H9 (cell line): ENCODE data around the gene DAPK1. TPM values are rescaled to one million over a fixed set of nuclear protein-coding genes. Genes with fewer than 3 reads are reported as not detected.

Experiments
- DNase-seq: peaks from one replicate; pipeline ENCODE4 v3.0.0-alpha.2; 2017
- H2AFZ ChIP-seq: one replicate; pipeline ENCODE4 v1.6.1; 2013; ENCODE audit warnings: mild to moderate bottlenecking, low read length, control low read depth, moderate library complexity
- H2AK5ac ChIP-seq: 2 replicates; pipeline ENCODE4 v1.6.1; 2013; ENCODE audit warnings: low read length, control low read depth, mixed read lengths; ENCODE audit not compliant: insufficient read length
- H2BK120ac ChIP-seq: one replicate; pipeline ENCODE4 v1.6.1; 2013; ENCODE audit warnings: low read depth, mild to moderate bottlenecking, low read length, control low read depth, inconsistent platforms; ENCODE audit not compliant: poor library complexity, severe bottlenecking
- H2BK12ac ChIP-seq: 2 replicates; pipeline ENCODE4 v1.6.1; 2013; ENCODE audit warnings: low read length, control low read depth, mixed read lengths, low read depth; ENCODE audit not compliant: insufficient read length
- H2BK15ac ChIP-seq: 2 replicates; pipeline ENCODE4 v1.6.1; 2013; ENCODE audit warnings: low read depth, low read length, control low read depth
- H2BK20ac ChIP-seq: one replicate; pipeline ENCODE4 v1.6.1; 2013; ENCODE audit warnings: low read depth, mild to moderate bottlenecking, low read length, control low read depth, inconsistent platforms; ENCODE audit not compliant: poor library complexity, severe bottlenecking
- H2BK5ac ChIP-seq: 2 replicates; pipeline ENCODE4 v1.6.1; 2013; ENCODE audit warnings: low read length, control low read depth, mixed read lengths; ENCODE audit not compliant: insufficient read length
- H3K14ac ChIP-seq: 2 replicates; pipeline ENCODE4 v1.6.1; 2013; ENCODE audit warnings: low read length, control low read depth; ENCODE audit not compliant: insufficient read depth
- H3K18ac ChIP-seq: 2 replicates; pipeline ENCODE4 v1.6.1; 2013; ENCODE audit warnings: low read depth, mild to moderate bottlenecking, mixed read lengths, low read length, control low read depth; ENCODE audit not compliant: insufficient read length
- H3K23ac ChIP-seq: 2 replicates; pipeline ENCODE4 v1.6.1; 2013; ENCODE audit warnings: low read length, control low read depth, mixed read lengths, low read depth; ENCODE audit not compliant: insufficient read length
- H3K23me2 ChIP-seq: 2 replicates; pipeline ENCODE4 v1.6.1; 2013; ENCODE audit warnings: low read depth, mild to moderate bottlenecking, mixed read lengths, low read length, control low read depth; ENCODE audit not compliant: insufficient read length, poor library complexity, severe bottlenecking
- H3K27ac ChIP-seq: 2 replicates; pipeline ENCODE4 v1.5.1; 2013; ENCODE audit warnings: low read length, control low read depth, mixed read lengths, low read depth; ENCODE audit not compliant: insufficient read length
- H3K27me3 ChIP-seq: 2 replicates; pipeline ENCODE4 v1.6.1; 2013; ENCODE audit warnings: low read length, control low read depth, inconsistent platforms; ENCODE audit not compliant: insufficient read depth
- H3K4ac ChIP-seq: 2 replicates; pipeline ENCODE4 v1.6.1; 2013; ENCODE audit warnings: low read depth, mild to moderate bottlenecking, control low read depth, inconsistent platforms, low read length, moderate library complexity
- H3K4me1 ChIP-seq: 2 replicates; pipeline ENCODE4 v1.6.1; 2013; ENCODE audit warnings: low read length, control low read depth, inconsistent platforms; ENCODE audit not compliant: insufficient read depth
- H3K4me2 ChIP-seq: 2 replicates; pipeline ENCODE4 v1.6.1; 2013; ENCODE audit warnings: low read length, control low read depth, mixed read lengths; ENCODE audit not compliant: insufficient read length, insufficient read depth
- H3K56ac ChIP-seq: 2 replicates; pipeline ENCODE4 v1.6.1; 2013; ENCODE audit warnings: low read depth, mild to moderate bottlenecking, mixed read lengths, low read length, control low read depth; ENCODE audit not compliant: insufficient read length
- H3K79me1 ChIP-seq: 2 replicates; pipeline ENCODE4 v1.6.1; 2013; ENCODE audit warnings: low read depth, mild to moderate bottlenecking, moderate library complexity, low read length, control low read depth, inconsistent platforms; ENCODE audit not compliant: insufficient read depth, poor library complexity, severe bottlenecking
- H3K79me2 ChIP-seq: 2 replicates; pipeline ENCODE4 v1.6.1; 2013; ENCODE audit warnings: low read length, control low read depth, inconsistent platforms; ENCODE audit not compliant: insufficient read depth
- H3K9ac ChIP-seq: 2 replicates; pipeline ENCODE4 v1.6.1; 2013; ENCODE audit warnings: low read length, control low read depth, mixed read lengths; ENCODE audit not compliant: insufficient read length; ENCODE audit errors: extremely low read depth
- H3K9me3 ChIP-seq: one replicate; pipeline ENCODE4 v1.6.1; 2013; ENCODE audit warnings: low read depth, low read length, inconsistent platforms; ENCODE audit not compliant: control insufficient read depth
- H3T11ph ChIP-seq: one replicate; pipeline ENCODE4 v1.6.1; 2013; ENCODE audit warnings: mild to moderate bottlenecking, low read length, control low read depth, inconsistent platforms
- H4K20me1 ChIP-seq: one replicate; pipeline ENCODE4 v1.6.1; 2013; ENCODE audit not compliant: control insufficient read depth, insufficient read length, insufficient read depth
- H4K5ac ChIP-seq: 2 replicates; pipeline ENCODE4 v1.6.1; 2013; ENCODE audit warnings: low read depth, mild to moderate bottlenecking, mixed read lengths, low read length, control low read depth; ENCODE audit not compliant: insufficient read length
- H4K8ac ChIP-seq: replicated peaks from 2 replicates; pipeline ENCODE4 v1.6.1; 2013; ENCODE audit warnings: low read length, control low read depth, mixed read lengths, low read depth; ENCODE audit not compliant: insufficient read length
- H4K91ac ChIP-seq: 2 replicates; pipeline ENCODE4 v1.6.1; 2013; ENCODE audit warnings: low read depth, mild to moderate bottlenecking, moderate library complexity, mixed read lengths, low read length, control low read depth; ENCODE audit not compliant: insufficient read length
- H3K27ac Mint-ChIP-seq, 3 experiments: 2 replicates in 2 of 3; 3 replicates in 1 of 3; pipeline ENCODE4 v1.8.0; 2020 to 2021; ENCODE audit warnings: mixed read lengths in 3 of 3, mild to moderate bottlenecking in 1 of 3, moderate library complexity in 1 of 3
- H3K27me3 Mint-ChIP-seq: 2 replicates; pipeline ENCODE4 v1.8.0; 2021; ENCODE audit warnings: low read depth, mild to moderate bottlenecking, moderate library complexity, mixed read lengths
- H3K36me3 Mint-ChIP-seq, 3 experiments: 2 replicates in 2 of 3; 3 replicates in 1 of 3; pipeline ENCODE4 v1.8.0; 2020 to 2021; ENCODE audit warnings: low read depth in 3 of 3, mixed read lengths in 3 of 3; ENCODE audit not compliant: insufficient read depth in 1 of 3
- H3K4me1 Mint-ChIP-seq, 2 experiments: 2 replicates each; pipeline ENCODE4 v1.8.0; 2020; ENCODE audit warnings: mixed read lengths in 2 of 2
- H3K4me3 Mint-ChIP-seq, 2 experiments: 2 replicates in 1 of 2; 3 replicates in 1 of 2; pipeline ENCODE4 v1.8.0; 2020 to 2021; ENCODE audit warnings: mild to moderate bottlenecking in 2 of 2, mixed read lengths in 2 of 2, moderate library complexity in 1 of 2
- H3K9me3 Mint-ChIP-seq, 2 experiments: 2 replicates in 1 of 2; 3 replicates in 1 of 2; pipeline ENCODE4 v1.8.0; 2020; ENCODE audit warnings: mild to moderate bottlenecking in 2 of 2, mixed read lengths in 2 of 2, moderate library complexity in 1 of 2
- CTCF ChIP-seq: fragments of 200-600 bp; sonication (generic); conservative IDR thresholded peaks from 3 replicates; pipeline ENCODE4 v1.8.0; 2021; ENCODE audit warnings: antibody characterized with exemption, mild to moderate bottlenecking
- WGBS: extraction: QIAGEN DNeasy Blood & Tissue Kit; methylation state at CpG from one replicate; pipeline ENCODE4 v1.1.7; 2013; ENCODE audit warnings: missing lambda C conversion rate, low lambda C conversion rate, mixed read lengths; ENCODE audit not compliant: insufficient read length; ENCODE audit errors: extremely low coverage; 5-methylcytosine and 5-hydroxymethylcytosine counted together
- total RNA-seq: library from RNA; stranded (reverse); gene quantifications from 2 replicates; pipeline ENCODE4 v1.2.1, GENCODE V29; 2021

Gene DAPK1
- total RNA-seq, 1 experiment from 2014 or later: 79.4 TPM

GRCh38 chr9:87629104-87629503 lies 131.4 kb downstream of the DAPK1 start:
- peaks cover 33 to 38% (median 33%) of the 10 kb centered on the region in 3 experiments for H3K36me3 Mint-ChIP-seq
- no peaks in the 10 kb centered on the region for H3K79me2 ChIP-seq
- no CpG with 5 or more reads among the region's 6 CpGs for WGBS

More at GRCh38 chr9:87629104-87629503, 131.4 kb downstream of the DAPK1 start:
- no peaks in the 10 kb centered on the region for H3K79me1 ChIP-seq
- no peak overlapping the region for H3K14ac ChIP-seq
- H3K56ac ChIP-seq: no peak overlapping the region
- no peak overlapping the region for H3T11ph ChIP-seq
- H2AFZ ChIP-seq: no peak overlapping the region
- DNase-seq: no peak
- no peak overlapping the region for H2BK5ac ChIP-seq
- H2BK20ac ChIP-seq: no peak overlapping the region
- no peaks in the 10 kb centered on the region for H4K20me1 ChIP-seq
- H4K8ac ChIP-seq: no peak overlapping the region
- Mint-ChIP-seq H3K27ac (no peak overlapping the region; a peak in 1 of 7 replicates), H3K27me3 (no peaks in the 10 kb centered on the region), H3K4me1 (peaks cover 3 to 6% of the 10 kb centered on the region in 2 experiments; a peak in 3 of 4 replicates), H3K4me3 (no peak overlapping the region), H3K9me3 (no peaks in the 10 kb centered on the region; a peak in 1 of 5 replicates)
- no peaks in the 10 kb centered on the region for H3K9me3 ChIP-seq
- H3K27ac ChIP-seq: no peak overlapping the region
- no peak overlapping the region for H4K91ac ChIP-seq
- no peak overlapping the region for H2BK12ac ChIP-seq
- TF ChIP-seq CTCF: no peak
- H3K23ac ChIP-seq: no peak overlapping the region
- H4K5ac ChIP-seq: no peak overlapping the region
- H3K18ac ChIP-seq: no peak overlapping the region
- H3K4me2 ChIP-seq: no peak overlapping the region
- no peaks in the 10 kb centered on the region for H3K23me2 ChIP-seq
- H3K4ac ChIP-seq: no peak overlapping the region
- peaks cover 3% of the 10 kb centered on the region; the same call in 1 of the 2 replicates for H3K4me1 ChIP-seq
- H3K27me3 ChIP-seq: no peaks in the 10 kb centered on the region
- H2BK120ac ChIP-seq: no peak overlapping the region
- no peak overlapping the region for H2BK15ac ChIP-seq
- no peak overlapping the region for H2AK5ac ChIP-seq
- no peak overlapping the region for H3K9ac ChIP-seq
